Epidermal melanocyte (primary cell): Measurements from ENCODE around the gene MIF.

Source experiments
- DNase-seq: peaks from one replicate; pipeline ENCODE4 v3.0.0; 2011; ENCODE audit warnings: low spot score; ENCODE audit not compliant: insufficient read length

Gene MIF

GRCh38 chr22:23875801-23876200, 18.4 kb upstream of the MIF start:
- no peak for DNase-seq

GRCh38 chr22:23877566-23877965, 16.6 kb upstream of the MIF start:
- DNase-seq: no peak

- no peak for DNase-seq
Measured at GRCh38 chr22:23878219-23878618, 16.0 kb upstream of the MIF start.

- no peak for DNase-seq
Measured at GRCh38 chr22:23882370-23882769, 11.8 kb upstream of the MIF start.

- DNase-seq: no peak
Measured at GRCh38 chr22:23883658-23884057, 10.5 kb upstream of the MIF start.

GRCh38 chr22:23884140-23884539, 10.0 kb upstream of the MIF start:
- no peak for DNase-seq

- no peak for DNase-seq
Measured at GRCh38 chr22:23888615-23889401, 5.4 kb upstream of the MIF start.

GRCh38 chr22:23889620-23890019, 4.6 kb upstream of the MIF start:
- DNase-seq: no peak

- no peak for DNase-seq
Measured at GRCh38 chr22:23891726-23892125, 2.5 kb upstream of the MIF start.

GRCh38 chr22:23892130-23892529, 2.1 kb upstream of the MIF start:
- DNase-seq: no peak

GRCh38 chr22:23892706-23893105, 1.5 kb upstream of the MIF start:
- DNase-seq: no peak

GRCh38 chr22:23893121-23893944, 850 bp upstream of the MIF start:
- no peak for DNase-seq

- DNase-seq: peak; percentile 51
Measured at GRCh38 chr22:23894710-23895598, 771 bp downstream of the MIF start.

GRCh38 chr22:23895599-23896144, 1.5 kb downstream of the MIF start:
- no peak for DNase-seq

GRCh38 chr22:23896166-23896522, 2.0 kb downstream of the MIF start:
- no peak for DNase-seq

- no peak for DNase-seq
Measured at GRCh38 chr22:23896523-23897186, 2.5 kb downstream of the MIF start.

GRCh38 chr22:23897320-23897719, 3.1 kb downstream of the MIF start:
- no peak for DNase-seq

- DNase-seq: peak; percentile 42
Measured at GRCh38 chr22:23898006-23898974, 4.1 kb downstream of the MIF start.

GRCh38 chr22:23899042-23899745, 5.0 kb downstream of the MIF start:
- DNase-seq: no peak
